ENCODE results near the gene SLC25A21.

Gene SLC25A21

GRCh38 chr14:37172936-37173614, 669 bp upstream of the SLC25A21 start:
- H3K27ac ChIP-seq (ENCODE audit: low read depth, low read length): no peak overlapping the region
- no peaks in the 10 kb centered on the region for H3K9me2 ChIP-seq (replicated peaks; ENCODE audit: control insufficient read depth, low read length)
- H3K4me2 ChIP-seq (ENCODE audit: low read length): no peak overlapping the region
- no peaks in the 10 kb centered on the region for H3K79me2 ChIP-seq (ENCODE audit: control insufficient read depth, low read length)
- no peaks in the 10 kb centered on the region for H3K36me3 ChIP-seq (ENCODE audit: control insufficient read depth, low read length)
- TF ChIP-seq, protein P1, sequence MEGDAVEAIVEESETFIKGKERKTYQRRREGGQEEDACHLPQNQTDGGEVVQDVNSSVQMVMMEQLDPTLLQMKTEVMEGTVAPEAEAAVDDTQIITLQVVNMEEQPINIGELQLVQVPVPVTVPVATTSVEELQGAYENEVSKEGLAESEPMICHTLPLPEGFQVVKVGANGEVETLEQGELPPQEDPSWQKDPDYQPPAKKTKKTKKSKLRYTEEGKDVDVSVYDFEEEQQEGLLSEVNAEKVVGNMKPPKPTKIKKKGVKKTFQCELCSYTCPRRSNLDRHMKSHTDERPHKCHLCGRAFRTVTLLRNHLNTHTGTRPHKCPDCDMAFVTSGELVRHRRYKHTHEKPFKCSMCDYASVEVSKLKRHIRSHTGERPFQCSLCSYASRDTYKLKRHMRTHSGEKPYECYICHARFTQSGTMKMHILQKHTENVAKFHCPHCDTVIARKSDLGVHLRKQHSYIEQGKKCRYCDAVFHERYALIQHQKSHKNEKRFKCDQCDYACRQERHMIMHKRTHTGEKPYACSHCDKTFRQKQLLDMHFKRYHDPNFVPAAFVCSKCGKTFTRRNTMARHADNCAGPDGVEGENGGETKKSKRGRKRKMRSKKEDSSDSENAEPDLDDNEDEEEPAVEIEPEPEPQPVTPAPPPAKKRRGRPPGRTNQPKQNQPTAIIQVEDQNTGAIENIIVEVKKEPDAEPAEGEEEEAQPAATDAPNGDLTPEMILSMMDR (IDR thresholded peaks at IDR 0.05; ENCODE audit: low read depth, low read length, poor library complexity, severe bottlenecking): no peak
- TF ChIP-seq EZH2phosphoT487 (IDR thresholded peaks at IDR 0.05; ENCODE audit: borderline replicate concordance, low read length): no peak
- no peaks in the 10 kb centered on the region for H4K20me1 ChIP-seq (ENCODE audit: control insufficient read depth, insufficient read depth, low read depth, low read length)
- H3F3A ChIP-seq (ENCODE audit: control insufficient read depth, insufficient read depth): no peaks in the 10 kb centered on the region
- no peak overlapping the region for H3K4me3 ChIP-seq (ENCODE audit: low read length)
- H3K27me3 ChIP-seq (ENCODE audit: control insufficient read depth, low read length): no peaks in the 10 kb centered on the region
- H3K9me3 ChIP-seq (ENCODE audit: control insufficient read depth, insufficient read depth, low read length): peaks cover 4% of the 10 kb centered on the region; the same call in 1 of the 2 replicates
- H3K4me1 ChIP-seq (ENCODE audit: control insufficient read depth, low read length): no peaks in the 10 kb centered on the region

DNA sequence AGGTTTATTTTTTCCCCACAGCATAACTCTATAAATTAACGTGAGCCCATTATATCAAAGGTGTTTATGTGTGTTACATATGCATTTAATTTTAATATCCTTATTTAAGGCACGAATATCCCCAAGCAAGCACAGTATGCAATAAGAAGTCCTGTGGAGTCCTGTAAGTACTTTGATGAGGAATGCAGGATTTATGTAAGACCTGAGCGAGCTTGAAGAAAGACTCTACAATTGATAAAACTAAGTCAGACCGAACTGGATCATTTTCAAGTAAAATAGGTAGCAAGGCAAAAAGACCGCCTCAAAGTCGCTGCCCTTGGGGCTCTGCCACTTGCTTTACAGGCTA, 755 bp downstream of the SLC25A21 start:
- no peaks in the 10 kb centered on the region for H4K20me1 ChIP-seq (ENCODE audit: control insufficient read depth, insufficient read depth, low read depth, low read length)
- H3K79me2 ChIP-seq (ENCODE audit: control insufficient read depth, low read length): no peaks in the 10 kb centered on the region
- no peaks in the 10 kb centered on the region for H3K4me1 ChIP-seq (ENCODE audit: control insufficient read depth, low read length)
- no peaks in the 10 kb centered on the region for H3F3A ChIP-seq (ENCODE audit: control insufficient read depth, insufficient read depth)
- H3K4me3 ChIP-seq (ENCODE audit: low read length): no peak overlapping the region
- no peaks in the 10 kb centered on the region for H3K36me3 ChIP-seq (ENCODE audit: control insufficient read depth, low read length)
- H3K4me2 ChIP-seq (ENCODE audit: low read length): no peak overlapping the region
- no peaks in the 10 kb centered on the region for H3K27me3 ChIP-seq (ENCODE audit: control insufficient read depth, low read length)
- no peaks in the 10 kb centered on the region for H3K9me2 ChIP-seq (replicated peaks; ENCODE audit: control insufficient read depth, low read length)
- no peak for TF ChIP-seq EZH2phosphoT487 (IDR thresholded peaks at IDR 0.05; ENCODE audit: borderline replicate concordance, low read length)
- TF ChIP-seq, protein P1 (IDR thresholded peaks at IDR 0.05; ENCODE audit: low read depth, low read length, poor library complexity, severe bottlenecking): no peak
- peaks cover 4% of the 10 kb centered on the region; the same call in 1 of the 2 replicates for H3K9me3 ChIP-seq (ENCODE audit: control insufficient read depth, insufficient read depth, low read length)
- H3K27ac ChIP-seq (ENCODE audit: low read depth, low read length): no peak overlapping the region

DNA sequence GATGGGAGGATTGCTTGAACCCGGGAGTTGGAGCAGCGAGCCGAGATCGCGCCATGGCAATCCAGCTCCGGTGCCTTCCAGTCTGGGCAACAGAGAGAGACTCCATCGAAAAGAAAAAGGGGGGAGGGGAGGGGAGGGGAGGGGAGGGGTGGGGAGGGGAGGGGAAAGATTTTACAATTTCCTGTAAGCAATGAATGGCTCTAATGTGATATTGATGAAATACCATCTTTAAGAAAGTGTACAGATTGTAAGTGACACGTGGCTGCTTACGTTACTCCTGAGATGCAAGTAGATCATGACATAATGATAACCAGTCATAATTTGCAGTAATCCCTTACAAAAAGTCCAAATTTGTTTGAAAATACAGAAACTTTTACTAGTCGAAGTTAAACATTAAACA, 1.4 kb downstream of the SLC25A21 start:
- Histone ChIP-seq H3F3A (ENCODE audit: control insufficient read depth, insufficient read depth) (no peaks in the 10 kb centered on the region), H3K79me2 (ENCODE audit: control insufficient read depth, low read length) (no peaks in the 10 kb centered on the region), H3K4me1 (ENCODE audit: control insufficient read depth, low read length) (no peaks in the 10 kb centered on the region), H4K20me1 (ENCODE audit: control insufficient read depth, insufficient read depth, low read depth, low read length) (no peaks in the 10 kb centered on the region), H3K27ac (ENCODE audit: low read depth, low read length) (no peak overlapping the region), H3K4me3 (ENCODE audit: low read length) (no peak overlapping the region), H3K9me2 (replicated peaks; ENCODE audit: control insufficient read depth, low read length) (no peaks in the 10 kb centered on the region), H3K9me3 (ENCODE audit: control insufficient read depth, insufficient read depth, low read length) (peaks cover 4% of the 10 kb centered on the region; the same call in 1 of the 2 replicates), H3K36me3 (ENCODE audit: control insufficient read depth, low read length) (no peaks in the 10 kb centered on the region), H3K4me2 (ENCODE audit: low read length) (no peak overlapping the region), H3K27me3 (ENCODE audit: control insufficient read depth, low read length) (no peaks in the 10 kb centered on the region)
- no peak for TF ChIP-seq EZH2phosphoT487 (IDR thresholded peaks at IDR 0.05; ENCODE audit: borderline replicate concordance, low read length)
- TF ChIP-seq, protein P1 (IDR thresholded peaks at IDR 0.05; ENCODE audit: low read depth, low read length, poor library complexity, severe bottlenecking): no peak

Data from DOHH2 (cell line).